ENCODE results near the gene COL12A1.

Gene COL12A1

GRCh38 chr6:75070244-75070643 lies 135.6 kb downstream of the COL12A1 start:
- H3K4me3 ChIP-seq (ENCODE audit: low read depth, low read length): no peak overlapping the region
- DNase-seq (ENCODE audit: low read depth): no peak
- no peak for TF ChIP-seq CTCF (conservative IDR thresholded peaks at IDR 0.05; ENCODE audit: low read depth, low read length)

GRCh38 chr6:75065523-75065922 lies 140.3 kb downstream of the COL12A1 start:
- peak; percentile 77 for TF ChIP-seq CTCF (conservative IDR thresholded peaks at IDR 0.05; ENCODE audit: low read depth, low read length)
- DNase-seq (ENCODE audit: low read depth): peak; percentile 94
- no peak overlapping the region for H3K4me3 ChIP-seq (ENCODE audit: low read depth, low read length)

- no peak for TF ChIP-seq CTCF (conservative IDR thresholded peaks at IDR 0.05; ENCODE audit: low read depth, low read length)
- H3K4me3 ChIP-seq (ENCODE audit: low read depth, low read length): no peak overlapping the region
- no peak for DNase-seq (ENCODE audit: low read depth)
Measured at GRCh38 chr6:75052491-75052890, 153.4 kb downstream of the COL12A1 start.

- H3K4me3 ChIP-seq (ENCODE audit: low read depth, low read length): no peak overlapping the region
- DNase-seq (ENCODE audit: low read depth): no peak
- TF ChIP-seq CTCF (conservative IDR thresholded peaks at IDR 0.05; ENCODE audit: low read depth, low read length): no peak
Measured at GRCh38 chr6:75049308-75049707, 156.5 kb downstream of the COL12A1 start.

GRCh38 chr6:75044846-75045245 lies 161.0 kb downstream of the COL12A1 start:
- TF ChIP-seq CTCF (conservative IDR thresholded peaks at IDR 0.05; ENCODE audit: low read depth, low read length): no peak
- DNase-seq (ENCODE audit: low read depth): peak; percentile 48
- no peak overlapping the region for H3K4me3 ChIP-seq (ENCODE audit: low read depth, low read length)

- DNase-seq (ENCODE audit: low read depth): no peak
- H3K4me3 ChIP-seq (ENCODE audit: low read depth, low read length): no peak overlapping the region
- no peak for TF ChIP-seq CTCF (conservative IDR thresholded peaks at IDR 0.05; ENCODE audit: low read depth, low read length)
Measured at GRCh38 chr6:75041381-75041780, 164.5 kb downstream of the COL12A1 start.
